Loucy (cell line): ENCODE results near the gene ATP1A3.

Experiments used
- H2AFZ ChIP-seq: fragments of 200-600 bp; sonication (generic); 2 replicates; pipeline ENCODE4 v1.6.0; 2016; ENCODE audit warnings: antibody characterized with exemption, mild to moderate bottlenecking, low read length, moderate library complexity
- H3F3A ChIP-seq: fragments of 200-600 bp; 2 replicates; pipeline ENCODE4 v1.6.0; 2016; ENCODE audit warnings: antibody characterized with exemption, low read depth, mild to moderate bottlenecking
- H3K27me3 ChIP-seq: fragments of 200-600 bp; sonication (generic); 2 replicates; pipeline ENCODE4 v1.6.1; 2014; ENCODE audit warnings: low read length, mild to moderate bottlenecking; ENCODE audit not compliant: insufficient read depth, poor library complexity, severe bottlenecking
- H3K36me3 ChIP-seq: fragments of 200-600 bp; sonication (generic); 2 replicates; pipeline ENCODE4 v1.6.1; 2016; ENCODE audit warnings: low read length; ENCODE audit not compliant: insufficient read depth
- H3K4me1 ChIP-seq: fragments of 200-600 bp; sonication (generic); 2 replicates; pipeline ENCODE4 v1.5.1; 2014; ENCODE audit warnings: low read length, mild to moderate bottlenecking; ENCODE audit not compliant: insufficient read depth, poor library complexity, severe bottlenecking
- H3K4me2 ChIP-seq: fragments of 200-600 bp; sonication (generic); 2 replicates; pipeline ENCODE4 v1.6.0; 2014; ENCODE audit warnings: antibody characterized with exemption, low read length, low read depth, mild to moderate bottlenecking; ENCODE audit not compliant: poor library complexity, severe bottlenecking
- H3K4me3 ChIP-seq: fragments of 200-600 bp; sonication (generic); 2 replicates; pipeline ENCODE4 v1.5.1; 2014; ENCODE audit warnings: low read length, mild to moderate bottlenecking, mixed read lengths; ENCODE audit not compliant: poor library complexity, severe bottlenecking
- H3K79me2 ChIP-seq: fragments of 200-600 bp; sonication (generic); 2 replicates; pipeline ENCODE4 v1.6.1; 2014; ENCODE audit warnings: low read length; ENCODE audit not compliant: insufficient read depth
- H3K9ac ChIP-seq: fragments of 200-600 bp; sonication (generic); 2 replicates; pipeline ENCODE4 v1.6.0; 2014; ENCODE audit warnings: mild to moderate bottlenecking, low read depth, low read length, moderate library complexity; ENCODE audit not compliant: poor library complexity, severe bottlenecking
- H3K9me2 ChIP-seq: fragments of 200-600 bp; sonication (generic); replicated peaks from 2 replicates; pipeline ENCODE4 v1.6.1; 2016; ENCODE audit warnings: low read depth, low read length, mixed read lengths
- H3K9me3 ChIP-seq: fragments of 200-600 bp; sonication (generic); 2 replicates; pipeline ENCODE4 v1.6.1; 2014; ENCODE audit warnings: mild to moderate bottlenecking, antibody characterized with exemption, low read length, low read depth; ENCODE audit not compliant: insufficient read depth
- H4K20me1 ChIP-seq: fragments of 200-600 bp; sonication (generic); 2 replicates; pipeline ENCODE4 v1.6.0; 2014; ENCODE audit warnings: antibody characterized with exemption, low read length, mild to moderate bottlenecking; ENCODE audit not compliant: insufficient read depth, poor library complexity, severe bottlenecking
- EZH2phosphoT487 ChIP-seq: fragments of 200-600 bp; IDR thresholded peaks from 2 replicates; pipeline ENCODE4 v1.6.1; 2018; ENCODE audit warnings: antibody characterized with exemption, mild to moderate bottlenecking, moderate library complexity, borderline replicate concordance
- TF ChIP-seq, protein P1 (sequence below): fragments of 200-600 bp; sonication (generic); conservative IDR thresholded peaks from 2 replicates; pipeline ENCODE4 v1.5.1; 2014; ENCODE audit warnings: mild to moderate bottlenecking, antibody characterized with exemption, low read length

The ATP1A3 gene

GRCh38 chr19:42033413-42033812 is 39.4 kb upstream of the ATP1A3 start:
- Histone ChIP-seq H3K9me3 (no peaks in the 10 kb centered on the region), H2AFZ (no peak overlapping the region), H3K9me2 (no peaks in the 10 kb centered on the region), H3K79me2 (no peaks in the 10 kb centered on the region), H3K4me3 (no peak overlapping the region), H3K9ac (no peak overlapping the region), H3K36me3 (no peaks in the 10 kb centered on the region), H4K20me1 (no peaks in the 10 kb centered on the region), H3K27me3 (no peaks in the 10 kb centered on the region), H3F3A (no peaks in the 10 kb centered on the region), H3K4me2 (no peak overlapping the region), H3K4me1 (no peaks in the 10 kb centered on the region)
- TF ChIP-seq, protein P1, sequence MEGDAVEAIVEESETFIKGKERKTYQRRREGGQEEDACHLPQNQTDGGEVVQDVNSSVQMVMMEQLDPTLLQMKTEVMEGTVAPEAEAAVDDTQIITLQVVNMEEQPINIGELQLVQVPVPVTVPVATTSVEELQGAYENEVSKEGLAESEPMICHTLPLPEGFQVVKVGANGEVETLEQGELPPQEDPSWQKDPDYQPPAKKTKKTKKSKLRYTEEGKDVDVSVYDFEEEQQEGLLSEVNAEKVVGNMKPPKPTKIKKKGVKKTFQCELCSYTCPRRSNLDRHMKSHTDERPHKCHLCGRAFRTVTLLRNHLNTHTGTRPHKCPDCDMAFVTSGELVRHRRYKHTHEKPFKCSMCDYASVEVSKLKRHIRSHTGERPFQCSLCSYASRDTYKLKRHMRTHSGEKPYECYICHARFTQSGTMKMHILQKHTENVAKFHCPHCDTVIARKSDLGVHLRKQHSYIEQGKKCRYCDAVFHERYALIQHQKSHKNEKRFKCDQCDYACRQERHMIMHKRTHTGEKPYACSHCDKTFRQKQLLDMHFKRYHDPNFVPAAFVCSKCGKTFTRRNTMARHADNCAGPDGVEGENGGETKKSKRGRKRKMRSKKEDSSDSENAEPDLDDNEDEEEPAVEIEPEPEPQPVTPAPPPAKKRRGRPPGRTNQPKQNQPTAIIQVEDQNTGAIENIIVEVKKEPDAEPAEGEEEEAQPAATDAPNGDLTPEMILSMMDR = no peak

DNA sequence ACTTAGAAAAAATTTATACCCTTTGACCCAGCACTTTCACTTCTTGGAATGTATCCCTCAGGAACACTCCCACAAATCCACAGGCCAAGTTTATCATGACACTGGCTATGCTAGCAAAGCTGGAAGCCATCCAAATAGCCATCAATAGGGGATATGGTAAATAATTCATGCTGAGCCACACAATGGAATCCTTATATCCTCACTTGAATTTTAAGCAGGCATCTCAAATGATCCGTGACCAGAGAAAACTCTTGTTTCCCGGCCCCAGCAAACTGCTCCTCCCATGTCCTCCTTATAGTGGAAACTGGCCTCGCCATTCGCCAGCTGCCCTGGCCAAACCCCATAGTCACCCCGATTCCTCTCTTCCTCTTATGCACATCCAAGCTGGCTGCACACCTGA is 38.4 kb upstream of the ATP1A3 start:
- Histone ChIP-seq H4K20me1 (no peaks in the 10 kb centered on the region), H3F3A (no peaks in the 10 kb centered on the region), H3K9me3 (no peaks in the 10 kb centered on the region), H2AFZ (no peak overlapping the region), H3K36me3 (no peaks in the 10 kb centered on the region), H3K9me2 (no peaks in the 10 kb centered on the region), H3K27me3 (no peaks in the 10 kb centered on the region), H3K4me2 (no peak overlapping the region), H3K4me3 (no peak overlapping the region), H3K9ac (no peak overlapping the region), H3K4me1 (no peaks in the 10 kb centered on the region), H3K79me2 (no peaks in the 10 kb centered on the region)
- no peak for TF ChIP-seq EZH2phosphoT487

- Histone ChIP-seq H3K9me3 (no peaks in the 10 kb centered on the region), H3F3A (no peaks in the 10 kb centered on the region), H3K4me3 (no peak overlapping the region), H3K27me3 (no peaks in the 10 kb centered on the region), H2AFZ (no peak overlapping the region), H3K4me1 (no peaks in the 10 kb centered on the region), H3K4me2 (no peak overlapping the region), H3K79me2 (no peaks in the 10 kb centered on the region), H3K9ac (no peak overlapping the region), H3K9me2 (no peaks in the 10 kb centered on the region), H4K20me1 (no peaks in the 10 kb centered on the region), H3K36me3 (no peaks in the 10 kb centered on the region)
- TF ChIP-seq, protein P1 = no peak
- no peak for TF ChIP-seq EZH2phosphoT487
Observed at GRCh38 chr19:42030645-42031440, 36.8 kb upstream of the ATP1A3 start.
